PFSK-1 (cell line): Measurements from ENCODE around the gene IDUA.

Experiments
- POLR2AphosphoS5 ChIP-seq: IDR thresholded peaks from 2 replicates; pipeline ENCODE4 v1.6.1; 2012; ENCODE audit warnings: low read depth, mild to moderate bottlenecking, control low read depth, low read length, moderate library complexity
- TAF1 ChIP-seq: IDR thresholded peaks from 2 replicates; pipeline ENCODE4 v1.6.1; 2012; ENCODE audit warnings: low read length, control low read depth, borderline replicate concordance; ENCODE audit not compliant: insufficient read depth

- no peak for TF ChIP-seq POLR2AphosphoS5
- no peak for TF ChIP-seq TAF1
These were observed 44.5 kb downstream of the IDUA start for GRCh38 chr4:1031346-1031745.
